A673 (cell line): ENCODE data around the gene TNFRSF9.

Experiments used
- EZH2 ChIP-seq: fragments of 200-600 bp; sonication (generic); IDR thresholded peaks from 2 replicates; pipeline ENCODE4 v1.6.1; 2017; ENCODE audit warnings: borderline replicate concordance, low read depth, mild to moderate bottlenecking, mixed read lengths, antibody characterized with exemption, low read length; ENCODE audit not compliant: poor library complexity, severe bottlenecking
- TF ChIP-seq, protein P1 (sequence below): fragments of 300-800, 200-600 bp; sonication (generic); conservative IDR thresholded peaks from 2 replicates; pipeline ENCODE4 v1.5.1; 2017; ENCODE audit warnings: low read depth, mild to moderate bottlenecking, antibody characterized with exemption, low read length, moderate library complexity, mixed read lengths

DNA sequence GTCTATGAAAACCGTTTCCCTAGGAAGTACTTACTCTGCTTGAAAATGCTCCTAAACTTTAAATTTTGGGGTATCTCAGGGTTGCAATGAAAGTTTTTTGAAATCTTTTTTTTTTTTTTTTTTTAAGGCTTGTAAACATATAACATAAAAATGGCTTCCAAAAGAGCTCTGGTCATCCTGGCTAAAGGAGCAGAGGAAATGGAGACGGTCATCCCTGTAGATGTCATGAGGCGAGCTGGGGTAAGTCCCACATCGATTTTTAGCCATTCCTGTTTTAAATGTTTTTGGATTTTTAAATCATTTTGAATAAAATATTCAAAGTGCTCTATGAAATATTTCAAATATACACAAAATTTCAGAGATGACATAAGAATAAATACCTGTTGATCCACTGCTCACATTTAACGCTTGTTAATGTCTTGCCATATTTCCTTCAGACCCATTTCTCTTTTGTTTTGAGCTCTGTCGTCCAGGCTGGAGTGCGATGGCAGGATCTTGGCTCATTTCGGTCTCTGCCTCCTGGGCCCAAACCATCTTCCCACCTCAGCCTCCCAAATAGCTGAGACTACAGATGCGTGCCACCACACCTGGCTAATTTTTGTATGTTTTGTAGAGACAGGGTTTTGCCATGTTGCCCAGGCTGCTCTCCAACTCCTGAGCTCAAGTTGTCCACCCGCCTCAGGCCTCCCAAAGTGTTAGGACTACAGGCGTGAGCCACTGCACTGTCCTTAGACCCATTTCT, 22.2 kb upstream of the TNFRSF9 start:
- TF ChIP-seq, protein P1, sequence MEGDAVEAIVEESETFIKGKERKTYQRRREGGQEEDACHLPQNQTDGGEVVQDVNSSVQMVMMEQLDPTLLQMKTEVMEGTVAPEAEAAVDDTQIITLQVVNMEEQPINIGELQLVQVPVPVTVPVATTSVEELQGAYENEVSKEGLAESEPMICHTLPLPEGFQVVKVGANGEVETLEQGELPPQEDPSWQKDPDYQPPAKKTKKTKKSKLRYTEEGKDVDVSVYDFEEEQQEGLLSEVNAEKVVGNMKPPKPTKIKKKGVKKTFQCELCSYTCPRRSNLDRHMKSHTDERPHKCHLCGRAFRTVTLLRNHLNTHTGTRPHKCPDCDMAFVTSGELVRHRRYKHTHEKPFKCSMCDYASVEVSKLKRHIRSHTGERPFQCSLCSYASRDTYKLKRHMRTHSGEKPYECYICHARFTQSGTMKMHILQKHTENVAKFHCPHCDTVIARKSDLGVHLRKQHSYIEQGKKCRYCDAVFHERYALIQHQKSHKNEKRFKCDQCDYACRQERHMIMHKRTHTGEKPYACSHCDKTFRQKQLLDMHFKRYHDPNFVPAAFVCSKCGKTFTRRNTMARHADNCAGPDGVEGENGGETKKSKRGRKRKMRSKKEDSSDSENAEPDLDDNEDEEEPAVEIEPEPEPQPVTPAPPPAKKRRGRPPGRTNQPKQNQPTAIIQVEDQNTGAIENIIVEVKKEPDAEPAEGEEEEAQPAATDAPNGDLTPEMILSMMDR = no peak
- TF ChIP-seq EZH2 = no peak
